ENCODE data around the gene MCF2L.

- TF ChIP-seq CTCF (IDR thresholded peaks at IDR 0.05; ENCODE audit: low read length), result no peak
- TF ChIP-seq EZH2 (optimal IDR thresholded peaks at IDR 0.05; ENCODE audit: low read depth, low read length), result no peak
- TF ChIP-seq EZH2phosphoT487 (IDR thresholded peaks at IDR 0.05; ENCODE audit: low read length), result no peak
Observed at GRCh38 chr13:113084943-113085540, 116.0 kb downstream of the MCF2L start.
